Right lobe of liver (tissue), 6 donors: ENCODE data around the gene TP53. TPM values are rescaled to one million over a fixed set of nuclear protein-coding genes. Genes with fewer than 3 reads are reported as not detected.

Source experiments
- ATAC-seq, 4 donors: fragments of 200-7000 bp; cut with Tn5 transposase; one replicate each; pipeline ENCODE4 v1.9.1; 2020; ENCODE audit warnings: mild to moderate bottlenecking in 4 of 4, moderate library complexity in 4 of 4
- DNase-seq, 3 donors: peaks; one replicate each; pipeline ENCODE4 v3.0.0-alpha.2; 2020
- H3K27ac ChIP-seq, 3 donors: fragments of 200-600 bp; one replicate each; pipeline ENCODE4 v1.8.0; 2022
- H3K27me3 ChIP-seq, 2 donors: fragments of 200-600 bp; one replicate each; pipeline ENCODE4 v1.8.0; 2022
- H3K36me3 ChIP-seq, 4 donors: fragments of 200-600 bp; sonication (generic) in 1 of 4; one replicate each; pipeline versions ENCODE4 v1.5.1 to v1.8.0; 2017 to 2022; ENCODE audit warnings: control low read depth in 1 of 4
- H3K4me1 ChIP-seq, 4 donors: fragments of 200-600 bp; sonication (generic) in 1 of 4; one replicate each; pipeline versions ENCODE4 v1.5.1 to v1.8.0; 2017 to 2022; ENCODE audit warnings: control low read depth in 1 of 4
- H3K4me3 ChIP-seq, 3 donors: fragments of 200-600 bp; one replicate each; pipeline ENCODE4 v1.8.0; 2022
- H3K9me3 ChIP-seq, 4 donors: fragments of 200-600 bp; sonication (generic) in 1 of 4; one replicate each; pipeline versions ENCODE4 v1.5.1 to v1.8.0; 2017 to 2022; ENCODE audit warnings: control low read depth in 1 of 4
- CTCF ChIP-seq, 4 donors: fragments of 200-600 bp in 3 of 4; fragments of 450-650 bp in 1 of 4; IDR thresholded peaks; one replicate each; pipeline versions ENCODE4 v1.5.1 to v1.8.0; 2016 to 2022; ENCODE audit warnings: antibody characterized with exemption in 4 of 4, mild to moderate bottlenecking in 2 of 4
- POLR2A ChIP-seq: fragments of 450-650 bp; IDR thresholded peaks from one replicate; pipeline ENCODE4 v1.6.1; 2017; ENCODE audit warnings: antibody characterized with exemption, mild to moderate bottlenecking
- WGBS: methylation state at CpG from one replicate; pipeline ENCODE4 v1.1.6; 2018; ENCODE audit warnings: low coverage, low lambda C conversion rate; ENCODE audit not compliant: insufficient coverage; ENCODE audit errors: missing lambda C conversion rate; 5-methylcytosine and 5-hydroxymethylcytosine counted together
- intact Hi-C, 2 donors: fragments of 100-400 bp; cut with DNase I; formaldehyde crosslinking; loops; one replicate each; pipeline versions ENCODE4 v1.11.2 to v1.14.1; 2022
- total RNA-seq, 6 experiments: library from RNA; depleted of rRNA in 2 of 6; stranded (reverse); fragments of >200 nt in 2 of 6; fragmentation: NEBNext Ultra II Directional in 3 of 6; extraction: Animal tissue kit (Norgen Biotek cat#: 25700) in 3 of 6; gene quantifications; one replicate each; pipeline versions ENCODE4 v1.1.0 to v1.2.4, GENCODE V29; 2016 to 2023
- donor health status: DM: no; HTN: yes; CAD: no.
- donor health status: DM: no; HTN: no; CAD: no.
- donor health status: DM: no; HTN: no; CAD: no.
- donor health status: DM: no; HTN: yes; CAD: no.
- donor health status: DM: no; HTN: yes; CAD: no.

The TP53 gene
- total RNA-seq, 6 experiments from 2014 or later, result 12.9 to 30.0 (median 23.0) TPM

GRCh38 chr17:7721612-7722011, 34.3 kb upstream of the TP53 start:
- Histone ChIP-seq H3K27ac (no peak overlapping the region), H3K36me3 (no peaks in the 10 kb centered on the region), H3K4me3 (no peak overlapping the region), H3K27me3 (peaks cover 0 to 6% of the 10 kb centered on the region in 2 donors), H3K4me1 (peaks cover 0 to 3% (median 0%) of the 10 kb centered on the region in 4 donors), H3K9me3 (no peaks in the 10 kb centered on the region)
- DNase-seq (no peak), ATAC-seq (no peak)
- intact Hi-C loops, result no loop called here
- WGBS, result 50% methylated on average over 1 of the region's 2 CpGs
- TF ChIP-seq CTCF (IDR thresholded peaks at IDR 0.05), result no peak
- TF ChIP-seq POLR2A, result no peak

DNA sequence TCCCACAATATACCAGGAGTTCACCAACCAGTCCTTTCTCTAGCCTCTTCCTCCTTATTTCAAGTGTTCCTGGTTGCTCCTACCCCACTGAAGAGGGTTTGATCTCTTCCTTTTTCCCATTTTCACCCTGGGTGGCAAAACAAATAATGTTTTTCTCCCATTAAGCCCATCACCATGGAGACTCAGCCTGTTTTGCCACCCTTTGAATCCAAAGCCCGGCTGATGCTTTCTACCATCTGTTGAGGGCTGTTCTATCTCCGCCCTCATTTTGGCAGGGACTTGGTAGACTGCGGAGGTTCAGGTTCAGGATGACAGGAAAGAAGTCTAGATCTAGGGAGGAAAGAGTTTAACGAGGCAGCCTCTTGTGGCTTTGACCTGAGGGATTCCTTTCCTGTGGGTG, 32.8 kb upstream of the TP53 start:
- DNase-seq, result no peak
- Histone ChIP-seq H3K27me3 (peaks cover 0 to 17% of the 10 kb centered on the region in 2 donors), H3K9me3 (no peaks in the 10 kb centered on the region), H3K27ac (no peak overlapping the region), H3K4me1 (peaks cover 0 to 3% (median 0%) of the 10 kb centered on the region in 4 donors), H3K36me3 (no peaks in the 10 kb centered on the region), H3K4me3 (no peak overlapping the region)
- intact Hi-C loops, result no loop called here
- TF ChIP-seq CTCF (IDR thresholded peaks at IDR 0.05) (no peak), POLR2A (no peak)
- no peak for ATAC-seq
- WGBS, result 34% methylated on average over 4 of the region's 4 CpGs

GRCh38 chr17:7719661-7720060, 32.4 kb upstream of the TP53 start:
- intact Hi-C loops, result no loop called here
- WGBS, result 55% methylated on average over 8 of the region's 9 CpGs
- Histone ChIP-seq H3K27ac (no peak overlapping the region), H3K36me3 (no peaks in the 10 kb centered on the region), H3K27me3 (peaks cover 0 to 19% of the 10 kb centered on the region in 2 donors), H3K4me3 (no peak overlapping the region), H3K9me3 (no peaks in the 10 kb centered on the region), H3K4me1 (peaks cover 0 to 3% (median 0%) of the 10 kb centered on the region in 4 donors)
- DNase-seq (no peak), ATAC-seq (no peak)
- TF ChIP-seq CTCF (IDR thresholded peaks at IDR 0.05), result no peak
- no peak for TF ChIP-seq POLR2A

DNA sequence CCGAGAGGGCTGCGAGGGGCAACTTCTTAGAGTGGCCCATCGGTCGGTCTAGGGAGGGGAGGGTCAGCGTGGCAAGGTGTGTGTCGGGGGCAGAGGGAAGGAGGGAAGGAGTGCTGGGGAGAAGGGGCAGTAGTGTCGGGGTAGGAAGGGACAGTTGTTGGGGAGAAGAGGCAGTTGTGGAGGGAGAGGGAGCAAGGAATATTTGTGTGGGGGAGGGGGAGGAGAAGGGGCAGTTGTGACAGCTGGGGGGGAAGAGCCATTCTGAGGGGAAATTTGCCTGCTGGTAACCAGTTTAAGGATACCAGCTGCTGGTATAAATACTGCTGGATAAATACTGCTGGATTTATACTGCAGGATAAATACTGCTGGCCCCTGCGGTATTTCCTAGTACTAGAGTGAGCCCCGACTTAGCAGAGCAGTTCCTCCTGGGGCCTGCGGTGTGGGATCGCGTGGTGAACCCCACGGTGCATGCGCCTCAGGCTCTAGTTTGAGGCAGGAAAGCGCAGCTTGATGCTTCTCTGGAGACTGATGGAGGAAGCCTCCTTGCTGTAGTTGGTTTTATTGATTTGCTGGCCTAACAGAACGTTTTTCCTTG, 30.6 kb upstream of the TP53 start:
- TF ChIP-seq CTCF (IDR thresholded peaks at IDR 0.05) (no peak), POLR2A (no peak)
- no peaks in the 10 kb centered on the region for H3K9me3 ChIP-seq
- ATAC-seq, result peak in 1 of 4 donors; percentile 9
- 1% methylated on average over 8 of the region's 16 CpGs for WGBS
- intact Hi-C loops, result no loop called here
- no peak overlapping the region for H3K27ac ChIP-seq
- DNase-seq, result no peak
- H3K27me3 ChIP-seq, result peaks cover 0 to 19% of the 10 kb centered on the region in 2 donors
- H3K4me1 ChIP-seq, result peaks cover 0 to 3% (median 0%) of the 10 kb centered on the region in 4 donors
- H3K4me3 ChIP-seq, result peak overlapping the region; percentile 37 to 49 (median 48)
- H3K36me3 ChIP-seq, result no peaks in the 10 kb centered on the region
